ENCODE data around the gene RPL32. TPM values are rescaled to one million over a fixed set of nuclear protein-coding genes. Genes with fewer than 3 reads are reported as not detected.

The RPL32 gene
- total RNA-seq, 1 experiment from 2014 or later = 1,643 TPM

GRCh38 chr3:12812812-12813211 lies 28.6 kb downstream of the RPL32 start (continued):
- TF ChIP-seq HMGXB4 (CRISPR knock-in tag; IDR thresholded peaks at IDR 0.05) (no peak), NFE2L1 (CRISPR knock-in tag; IDR thresholded peaks at IDR 0.05) (no peak)

GRCh38 chr3:12810961-12811360 lies 30.4 kb downstream of the RPL32 start:
- ChIA-PET CTCF (interaction anchor here (0.8 to 4.3 kb wide), 16 partner anchors 8 to 419 kb away, joined by 3 to 62 read pairs (median 6); partner anchors contain the start of genes CAND2, MKRN2OS, RAF1 and RPL32), POLR2A (interaction anchor here (0.8 to 1.2 kb wide), 4 partner anchors 15 to 116 kb away, joined by 3 to 6 read pairs (median 3); partner anchors contain the start of genes CAND2 and RPL32)
- peak overlapping the region; percentile 63; the same call in 1 of the 2 replicates for H3K27ac Mint-ChIP-seq
- no peaks in the 10 kb centered on the region for H3K9me3 Mint-ChIP-seq
- H3K36me3 Mint-ChIP-seq = no peaks in the 10 kb centered on the region; the same call in 1 of the 2 replicates
- H3K4me1 Mint-ChIP-seq = peaks cover 13% of the 10 kb centered on the region
- H3K27me3 Mint-ChIP-seq (ENCODE audit: low read depth) = no peaks in the 10 kb centered on the region; the same call in 1 of the 2 replicates
- no peak for DNase-seq (ENCODE audit: low spot score)
- TF ChIP-seq ATF6 (CRISPR knock-in tag; IDR thresholded peaks at IDR 0.05) (no peak), ZNF416 (CRISPR knock-in tag; IDR thresholded peaks at IDR 0.05) (no peak), E2F1 (CRISPR knock-in tag; IDR thresholded peaks at IDR 0.05) (no peak), ZBTB21 (CRISPR knock-in tag; IDR thresholded peaks at IDR 0.05; ENCODE audit: borderline replicate concordance) (no peak), E2F5 (CRISPR knock-in tag; IDR thresholded peaks at IDR 0.05) (no peak), FOXP1 (CRISPR knock-in tag; IDR thresholded peaks at IDR 0.05; ENCODE audit: borderline replicate concordance) (no peak), CREB1 (CRISPR knock-in tag; IDR thresholded peaks at IDR 0.05) (no peak), AR (CRISPR knock-in tag; IDR thresholded peaks at IDR 0.05) (no peak), USF2 (CRISPR knock-in tag; IDR thresholded peaks at IDR 0.05) (no peak), CREM (CRISPR knock-in tag; IDR thresholded peaks at IDR 0.05) (no peak), CBFB (CRISPR knock-in tag; IDR thresholded peaks at IDR 0.05; ENCODE audit: low read depth) (no peak), ZNF281 (CRISPR knock-in tag; IDR thresholded peaks at IDR 0.05) (no peak), ZMAT4 (CRISPR knock-in tag; IDR thresholded peaks at IDR 0.05) (no peak), CDX4 (CRISPR knock-in tag; IDR thresholded peaks at IDR 0.05; ENCODE audit: borderline replicate concordance) (no peak), TEAD4 (CRISPR knock-in tag; IDR thresholded peaks at IDR 0.05) (no peak), TP53 (CRISPR knock-in tag; IDR thresholded peaks at IDR 0.05) (no peak), NR2C2 (CRISPR knock-in tag; IDR thresholded peaks at IDR 0.05) (no peak), MAX (CRISPR knock-in tag; IDR thresholded peaks at IDR 0.05) (no peak), FOXK1 (CRISPR knock-in tag; IDR thresholded peaks at IDR 0.05) (no peak)
- peak overlapping the region; percentile 56 for H3K4me3 Mint-ChIP-seq
- no peak for ATAC-seq
